Ovary (tissue), 3 donors: ENCODE results near the gene POLR3E.

Experiments
- CTCF ChIP-seq, 3 donors: fragments of 450-650 bp in 2 of 3; fragments of 200-600 bp in 1 of 3; IDR thresholded peaks; one replicate each; pipeline versions ENCODE4 v1.5.1 to v1.8.0; 2016 to 2022; ENCODE audit warnings: antibody characterized with exemption in 3 of 3, mild to moderate bottlenecking in 1 of 3
- EP300 ChIP-seq: sonication (generic); formaldehyde crosslinking; IDR thresholded peaks from one replicate; pipeline ENCODE4 v1.6.1; 2017; ENCODE audit warnings: antibody characterized with exemption
- POLR2A ChIP-seq: fragments of 450-650 bp; IDR thresholded peaks from one replicate; pipeline ENCODE4 v1.6.1; 2017; ENCODE audit warnings: antibody characterized with exemption, mild to moderate bottlenecking, moderate library complexity
- donor health status: DM: no; HTN: no; CAD: no.

- TF ChIP-seq POLR2A (no peak), CTCF (IDR thresholded peaks at IDR 0.05) (no peak), EP300 (no peak)
Observed at GRCh38 chr16:22291020-22291419, 6.2 kb upstream of the POLR3E start.
